Suprapubic skin (tissue), 4 donors: Measurements from ENCODE around the gene TNXB.

ENCODE experiments used
- POLR2A ChIP-seq, 2 donors: fragments of 450-650 bp; IDR thresholded peaks; one replicate each; pipeline ENCODE4 v1.6.1; 2017; ENCODE audit warnings: antibody characterized with exemption in 2 of 2, mild to moderate bottlenecking in 2 of 2, moderate library complexity in 2 of 2
- POLR2AphosphoS5 ChIP-seq, 3 donors: sonication (generic); formaldehyde crosslinking; IDR thresholded peaks; one replicate each; pipeline ENCODE4 v1.6.1; 2017; ENCODE audit warnings: antibody characterized with exemption in 3 of 3
- TF ChIP-seq, protein P1 (sequence below), 2 donors: fragments of 200-600 bp in 1 of 2; fragments of 450-650 bp in 1 of 2; sonication (generic) in 1 of 2; IDR thresholded peaks; one replicate each; pipeline ENCODE4 v1.5.1; 2016 to 2019; ENCODE audit warnings: antibody characterized with exemption in 2 of 2, mild to moderate bottlenecking in 1 of 2, moderate library complexity in 1 of 2

DNA sequence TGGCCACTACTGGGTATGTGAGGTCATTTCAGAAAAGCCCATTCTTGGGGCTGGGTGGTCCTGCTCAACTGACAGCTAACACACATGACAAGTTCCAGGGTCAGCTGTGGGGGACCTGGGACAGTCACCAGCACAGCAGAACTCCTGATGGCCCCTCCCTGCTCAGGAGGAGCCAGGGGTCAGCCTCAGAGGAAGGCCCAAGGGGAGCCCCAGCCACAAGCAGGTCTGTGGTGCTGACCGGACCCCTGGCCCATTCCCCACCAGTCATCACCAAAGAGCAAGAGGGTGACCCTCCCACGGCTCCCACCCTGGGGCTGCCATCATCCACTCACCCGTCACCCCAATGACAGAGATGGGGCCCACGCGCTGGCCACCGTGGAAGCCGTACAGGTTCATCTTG, 52.9 kb downstream of the TNXB start:
- TF ChIP-seq, protein P1, sequence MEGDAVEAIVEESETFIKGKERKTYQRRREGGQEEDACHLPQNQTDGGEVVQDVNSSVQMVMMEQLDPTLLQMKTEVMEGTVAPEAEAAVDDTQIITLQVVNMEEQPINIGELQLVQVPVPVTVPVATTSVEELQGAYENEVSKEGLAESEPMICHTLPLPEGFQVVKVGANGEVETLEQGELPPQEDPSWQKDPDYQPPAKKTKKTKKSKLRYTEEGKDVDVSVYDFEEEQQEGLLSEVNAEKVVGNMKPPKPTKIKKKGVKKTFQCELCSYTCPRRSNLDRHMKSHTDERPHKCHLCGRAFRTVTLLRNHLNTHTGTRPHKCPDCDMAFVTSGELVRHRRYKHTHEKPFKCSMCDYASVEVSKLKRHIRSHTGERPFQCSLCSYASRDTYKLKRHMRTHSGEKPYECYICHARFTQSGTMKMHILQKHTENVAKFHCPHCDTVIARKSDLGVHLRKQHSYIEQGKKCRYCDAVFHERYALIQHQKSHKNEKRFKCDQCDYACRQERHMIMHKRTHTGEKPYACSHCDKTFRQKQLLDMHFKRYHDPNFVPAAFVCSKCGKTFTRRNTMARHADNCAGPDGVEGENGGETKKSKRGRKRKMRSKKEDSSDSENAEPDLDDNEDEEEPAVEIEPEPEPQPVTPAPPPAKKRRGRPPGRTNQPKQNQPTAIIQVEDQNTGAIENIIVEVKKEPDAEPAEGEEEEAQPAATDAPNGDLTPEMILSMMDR (IDR thresholded peaks at IDR 0.05) = no peak
- TF ChIP-seq POLR2A (IDR thresholded peaks at IDR 0.05) (no peak), POLR2AphosphoS5 (IDR thresholded peaks at IDR 0.05) (no peak)
